Breast epithelium (tissue), 4 donors: ENCODE measurements around the gene TMEM45A. TPM values are rescaled to one million over a fixed set of nuclear protein-coding genes. Genes with fewer than 3 reads are reported as not detected.
"Not testable (repeated sequence)": the region's sequence is repeated elsewhere in the genome, so short reads cannot be mapped to it uniquely, and the experiment has no call there.

Experiments
- DNase-seq, 2 donors: peaks; one replicate each; pipeline ENCODE4 v3.0.0-alpha.2; 2019; ENCODE audit warnings: low spot score in 2 of 2
- H3K27ac ChIP-seq, 2 donors: fragments of 200-600 bp; sonication (generic) in 1 of 2; one replicate each; pipeline ENCODE4 v1.5.1; 2016 to 2019; ENCODE audit warnings: mild to moderate bottlenecking in 1 of 2
- H3K27me3 ChIP-seq, 2 donors: fragments of 200-600 bp; sonication (generic) in 1 of 2; one replicate each; pipeline versions ENCODE4 v1.5.1 to v1.6.0; 2017 to 2019; ENCODE audit warnings: control low read depth in 1 of 2, mild to moderate bottlenecking in 1 of 2
- H3K36me3 ChIP-seq: fragments of 200-600 bp; one replicate; pipeline ENCODE4 v1.5.1; 2019
- H3K4me1 ChIP-seq, 2 donors: fragments of 200-600 bp; sonication (generic); one replicate each; pipeline ENCODE4 v1.5.1; 2016 to 2019; ENCODE audit warnings: control low read depth in 1 of 2
- H3K4me3 ChIP-seq, 3 donors: fragments of 200-600 bp; sonication (generic); 1 replicate in 2 of 3; 2 replicates in 1 of 3; pipeline ENCODE4 v1.5.1; 2016 to 2019; ENCODE audit warnings: mild to moderate bottlenecking in 3 of 3, moderate library complexity in 2 of 3
- H3K9me3 ChIP-seq, 2 donors: fragments of 200-600 bp; sonication (generic) in 1 of 2; one replicate each; pipeline ENCODE4 v1.5.1; 2016 to 2019; ENCODE audit warnings: control low read depth in 1 of 2
- CTCF ChIP-seq, 3 donors: fragments of 450-650 bp; IDR thresholded peaks; one replicate each; pipeline ENCODE4 v1.5.1; 2016 to 2017; ENCODE audit warnings: antibody characterized with exemption in 3 of 3, mild to moderate bottlenecking in 3 of 3, moderate library complexity in 3 of 3
- POLR2A ChIP-seq: fragments of 450-650 bp; IDR thresholded peaks from one replicate; pipeline ENCODE4 v1.6.1; 2016; ENCODE audit warnings: antibody characterized with exemption, mild to moderate bottlenecking, moderate library complexity
- POLR2AphosphoS5 ChIP-seq, 3 donors: sonication (generic); formaldehyde crosslinking; IDR thresholded peaks; one replicate each; pipeline ENCODE4 v1.6.1; 2017; ENCODE audit warnings: antibody characterized with exemption in 3 of 3
- intact Hi-C: fragments of 100-400 bp; cut with DNase I; formaldehyde crosslinking; loops from one replicate; pipeline ENCODE4 v1.15.1; 2023; ENCODE audit warnings: low total_unique reads
- total RNA-seq, 3 donors: library from RNA; depleted of rRNA; stranded (reverse); fragments of >200 nt; gene quantifications; one replicate each; pipeline ENCODE4 v1.1.0, GENCODE V29; 2016

Gene TMEM45A
- 10 to 100 TPM; 19.7 to 24.5 (median 20.9) TPM for total RNA-seq

GRCh38 chr3:100492059-100493006 is at the start of gene TMEM45A:
TSS of gene TMEM45A (plus strand) at chr3:100492619. CDS start at chr3:100555212, 62,593 bp downstream.
- Histone ChIP-seq H3K9me3 (no peaks in the 10 kb centered on the region), H3K4me3 (peak within 1 kb of the TSS; percentile 50 to 79 (median 65)), H3K4me1 (no peaks in the 10 kb centered on the region), H3K27me3 (no peaks in the 10 kb centered on the region), H3K36me3 (no peaks in the 10 kb centered on the region), H3K27ac (peak within 1 kb of the TSS; percentile 84 to 89)
- intact Hi-C loops, result no loop called here
- TF ChIP-seq POLR2A (no peak), POLR2AphosphoS5 (IDR thresholded peaks at IDR 0.05) (peak; percentile 60 to 73 (median 68)), CTCF (IDR thresholded peaks at IDR 0.05) (no peak)
- peak; percentile 87 to 91 for DNase-seq

- H3K27me3 ChIP-seq, result no peaks in the 10 kb centered on the region
- H3K4me1 ChIP-seq, result no peaks in the 10 kb centered on the region
- no peak overlapping the region for H3K27ac ChIP-seq
- no peaks in the 10 kb centered on the region for H3K36me3 ChIP-seq
- no peaks in the 10 kb centered on the region for H3K9me3 ChIP-seq
- intact Hi-C loops, result no loop called here
- no peak overlapping the region for H3K4me3 ChIP-seq
- no peak for DNase-seq
- no peak for TF ChIP-seq POLR2A
- no peak for TF ChIP-seq POLR2AphosphoS5 (IDR thresholded peaks at IDR 0.05)
- no peak for TF ChIP-seq CTCF (IDR thresholded peaks at IDR 0.05)
Measured at GRCh38 chr3:100443690-100444089, 48.7 kb upstream of the TMEM45A start.

GRCh38 chr3:100447067-100447466 is 45.4 kb upstream of the TMEM45A start:
- H3K4me1 ChIP-seq, H3K27ac ChIP-seq, intact Hi-C loops, H3K4me3 ChIP-seq, H3K9me3 ChIP-seq, H3K27me3 ChIP-seq, DNase-seq, H3K36me3 ChIP-seq: not testable (repeated sequence)

- Histone ChIP-seq H3K4me3 (no peak overlapping the region), H3K36me3 (no peaks in the 10 kb centered on the region), H3K4me1 (no peaks in the 10 kb centered on the region), H3K27me3 (no peaks in the 10 kb centered on the region), H3K9me3 (no peaks in the 10 kb centered on the region), H3K27ac (no peak overlapping the region)
- intact Hi-C loops, result no loop called here
- DNase-seq, result no peak
- TF ChIP-seq POLR2A, result no peak
- no peak for TF ChIP-seq CTCF (IDR thresholded peaks at IDR 0.05)
- TF ChIP-seq POLR2AphosphoS5 (IDR thresholded peaks at IDR 0.05), result no peak
Measured at GRCh38 chr3:100448079-100448478, 44.3 kb upstream of the TMEM45A start.

- no peaks in the 10 kb centered on the region for H3K27me3 ChIP-seq
- no peak overlapping the region for H3K4me3 ChIP-seq
- H3K4me1 ChIP-seq, result no peaks in the 10 kb centered on the region
- TF ChIP-seq POLR2AphosphoS5 (IDR thresholded peaks at IDR 0.05) (no peak), CTCF (IDR thresholded peaks at IDR 0.05) (no peak), POLR2A (no peak)
- no peaks in the 10 kb centered on the region for H3K36me3 ChIP-seq
- intact Hi-C loops, result no loop called here
- H3K27ac ChIP-seq, result no peak overlapping the region
- no peaks in the 10 kb centered on the region for H3K9me3 ChIP-seq
- DNase-seq, result no peak
Measured at GRCh38 chr3:100449214-100449613, 43.2 kb upstream of the TMEM45A start.
